Right renal cortex interstitium (tissue), 3 donors: ENCODE measurements around the gene PCDH19. TPM values are rescaled to one million over a fixed set of nuclear protein-coding genes. Genes with fewer than 3 reads are reported as not detected.
"Not testable (repeated sequence)": the region's sequence is repeated elsewhere in the genome, so short reads cannot be mapped to it uniquely, and the experiment has no call there.

Experiments used
- DNase-seq, 3 donors: peaks; one replicate each; pipeline ENCODE4 v3.0.0-alpha.2; 2013; ENCODE audit warnings: low read depth in 3 of 3, low spot score in 2 of 3
- polyA plus RNA-seq, 3 donors: library from polyadenylated mRNA; unstranded; fragments of 120-200 nt; gene quantifications; one replicate each; pipeline ENCODE4 v1.2.1, GENCODE V29; 2013; ENCODE audit not compliant: insufficient read length in 3 of 3

The PCDH19 gene, protein sequence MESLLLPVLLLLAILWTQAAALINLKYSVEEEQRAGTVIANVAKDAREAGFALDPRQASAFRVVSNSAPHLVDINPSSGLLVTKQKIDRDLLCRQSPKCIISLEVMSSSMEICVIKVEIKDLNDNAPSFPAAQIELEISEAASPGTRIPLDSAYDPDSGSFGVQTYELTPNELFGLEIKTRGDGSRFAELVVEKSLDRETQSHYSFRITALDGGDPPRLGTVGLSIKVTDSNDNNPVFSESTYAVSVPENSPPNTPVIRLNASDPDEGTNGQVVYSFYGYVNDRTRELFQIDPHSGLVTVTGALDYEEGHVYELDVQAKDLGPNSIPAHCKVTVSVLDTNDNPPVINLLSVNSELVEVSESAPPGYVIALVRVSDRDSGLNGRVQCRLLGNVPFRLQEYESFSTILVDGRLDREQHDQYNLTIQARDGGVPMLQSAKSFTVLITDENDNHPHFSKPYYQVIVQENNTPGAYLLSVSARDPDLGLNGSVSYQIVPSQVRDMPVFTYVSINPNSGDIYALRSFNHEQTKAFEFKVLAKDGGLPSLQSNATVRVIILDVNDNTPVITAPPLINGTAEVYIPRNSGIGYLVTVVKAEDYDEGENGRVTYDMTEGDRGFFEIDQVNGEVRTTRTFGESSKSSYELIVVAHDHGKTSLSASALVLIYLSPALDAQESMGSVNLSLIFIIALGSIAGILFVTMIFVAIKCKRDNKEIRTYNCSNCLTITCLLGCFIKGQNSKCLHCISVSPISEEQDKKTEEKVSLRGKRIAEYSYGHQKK (N-terminal part only)
- 1 to 10 TPM; 1.9 to 2.6 (median 2.2) TPM for polyA plus RNA-seq

- no peak for DNase-seq
Observed at GRCh38 chrX:100409610-100410590, at the start of gene PCDH19. TSS of gene PCDH19 (minus strand) at chrX:100410273. CDS start at chrX:100408597, 1,676 bp downstream.

DNA sequence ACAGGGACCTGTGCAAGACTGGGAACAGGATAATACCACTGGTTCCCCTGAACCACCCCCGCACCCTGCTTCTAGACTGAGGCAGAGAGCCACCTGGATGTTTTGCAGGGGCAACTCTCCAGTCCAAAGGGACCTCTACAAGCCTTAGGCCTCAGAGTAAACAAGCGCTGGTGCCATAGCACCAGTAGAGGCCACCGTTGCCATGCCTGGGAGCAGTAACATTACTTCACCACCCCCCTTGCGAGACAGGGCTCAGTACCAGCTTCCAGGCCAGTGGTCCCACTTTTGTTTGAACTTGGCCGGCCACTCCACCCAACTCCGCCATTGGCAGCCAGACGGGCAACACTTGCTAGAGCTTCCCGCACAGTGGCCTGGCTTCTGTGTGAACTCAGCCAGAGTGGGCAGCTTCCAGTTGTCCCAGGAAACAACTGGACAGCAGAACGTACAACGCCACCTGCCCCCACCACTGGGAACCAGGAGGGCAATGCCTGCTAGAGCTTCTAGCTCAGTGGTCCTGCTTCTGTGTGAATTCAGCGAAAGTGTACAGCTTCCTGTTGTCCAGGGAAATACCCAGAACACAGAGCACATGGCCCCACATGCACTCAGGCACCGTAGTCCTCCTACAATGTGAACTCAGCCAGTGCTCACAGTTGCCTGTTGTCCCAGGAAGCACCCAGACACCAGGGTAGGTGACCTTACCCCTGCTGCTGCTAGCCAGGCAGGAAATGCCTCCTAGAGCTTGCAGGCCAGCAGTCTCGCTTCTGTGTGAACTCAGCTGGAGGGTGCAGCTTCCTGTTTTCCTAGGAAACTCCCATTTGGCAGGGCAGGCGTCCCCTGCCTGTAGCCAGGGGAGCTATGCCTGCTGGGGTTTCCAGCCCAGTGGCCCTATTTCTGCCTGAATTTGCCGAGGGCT is 39.9 kb upstream of the PCDH19 start:
- no peak for DNase-seq

DNA sequence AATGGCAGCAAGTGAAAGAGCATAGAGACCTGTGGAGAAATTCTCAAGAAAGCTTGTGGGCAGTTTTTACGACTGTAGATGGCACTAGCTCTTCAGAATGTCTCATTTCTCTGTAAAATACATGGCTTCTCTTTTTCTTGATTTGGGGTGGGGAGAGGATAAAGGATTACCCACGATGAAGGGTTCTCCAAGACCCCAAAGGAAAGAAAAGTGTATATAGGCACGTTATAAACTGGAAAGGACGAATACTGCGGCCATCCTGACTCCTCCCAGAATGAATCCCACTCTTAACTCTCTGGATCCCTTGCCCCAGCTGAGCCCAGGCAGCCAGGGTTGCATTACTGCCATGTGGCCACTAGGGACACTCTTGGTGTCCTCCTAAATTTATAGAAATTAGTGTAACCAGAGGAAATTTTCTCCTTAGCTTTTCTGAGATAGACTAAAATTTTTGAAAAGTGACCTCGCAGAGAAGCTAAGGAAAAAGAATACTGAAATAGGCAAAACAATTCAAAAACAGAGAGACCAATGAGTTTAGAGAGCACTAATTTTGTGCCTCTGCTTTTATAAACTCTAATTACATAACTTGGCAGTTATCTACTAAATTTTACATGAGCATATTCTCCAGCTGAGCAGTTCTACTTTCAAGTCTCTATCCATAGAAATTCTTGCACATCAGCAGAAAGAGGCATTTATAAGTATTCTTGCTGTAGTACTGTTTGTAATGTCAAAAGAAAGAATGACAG is 37.8 kb upstream of the PCDH19 start:
- DNase-seq, result peak; percentile 9 to 25 (median 23)

GRCh38 chrX:100445593-100445992 is 35.5 kb upstream of the PCDH19 start:
- DNase-seq, result no peak

DNA sequence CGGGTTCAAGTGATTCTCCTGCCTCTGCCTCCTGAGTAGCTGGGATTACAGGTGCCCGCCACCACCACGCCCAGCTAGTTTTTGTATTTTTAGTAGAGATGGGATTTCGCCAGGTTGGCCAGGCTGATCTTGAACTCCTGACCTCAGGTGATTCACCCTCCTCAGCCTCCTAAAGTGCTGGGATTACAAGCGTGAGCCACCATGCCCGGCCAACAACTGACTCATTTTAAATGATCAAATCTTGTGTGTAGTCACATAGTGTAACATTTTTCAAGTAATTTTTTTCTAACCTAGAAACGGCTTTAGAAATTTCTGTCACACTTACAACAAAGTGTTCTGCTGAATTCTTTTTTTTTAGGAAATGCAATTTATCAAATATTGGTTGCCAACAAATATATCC is 31.2 kb upstream of the PCDH19 start:
- DNase-seq, result not testable (repeated sequence)

DNA sequence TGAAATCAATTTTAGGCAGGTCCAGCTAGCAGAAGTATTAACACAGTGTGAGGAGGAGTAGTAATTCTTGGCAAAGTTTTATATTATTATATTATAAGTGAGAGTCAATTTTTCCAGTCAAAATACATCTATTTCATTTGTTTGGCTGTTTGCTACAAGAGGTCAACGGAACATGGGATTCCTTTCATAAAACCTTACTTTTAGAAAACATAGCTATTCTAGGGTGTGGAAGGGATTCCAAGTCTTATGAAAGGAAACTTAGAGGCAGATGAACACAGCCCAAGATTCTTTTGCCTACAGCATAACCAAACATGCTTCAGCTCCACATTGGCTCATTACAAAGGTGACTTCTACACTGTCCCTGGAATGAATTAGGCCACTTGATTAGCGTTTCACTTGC is 29.9 kb upstream of the PCDH19 start:
- DNase-seq, result no peak

GRCh38 chrX:100435726-100436125 is 25.7 kb upstream of the PCDH19 start:
- no peak for DNase-seq

- DNase-seq, result no peak
Observed at GRCh38 chrX:100424012-100424411, 13.9 kb upstream of the PCDH19 start.

DNA sequence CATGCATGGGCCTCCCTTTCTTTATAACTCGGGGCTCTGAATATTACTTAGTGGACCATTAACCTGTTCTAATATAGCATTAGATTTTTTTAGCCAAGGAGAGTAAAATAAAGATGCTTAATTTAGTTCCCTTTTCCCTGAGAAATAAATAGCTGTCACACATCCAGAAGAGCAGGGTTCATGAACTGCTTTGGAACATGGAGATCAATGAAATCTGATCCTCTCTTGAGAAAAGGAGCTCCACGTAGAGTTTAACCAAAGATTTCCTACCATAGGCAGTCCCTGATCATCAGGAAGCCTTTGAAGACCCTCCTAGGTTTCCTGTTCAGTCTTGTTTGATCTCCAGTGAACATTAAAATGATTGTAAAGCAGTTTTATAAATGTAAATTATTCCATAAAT is 8.5 kb upstream of the PCDH19 start:
- DNase-seq, result no peak

DNA sequence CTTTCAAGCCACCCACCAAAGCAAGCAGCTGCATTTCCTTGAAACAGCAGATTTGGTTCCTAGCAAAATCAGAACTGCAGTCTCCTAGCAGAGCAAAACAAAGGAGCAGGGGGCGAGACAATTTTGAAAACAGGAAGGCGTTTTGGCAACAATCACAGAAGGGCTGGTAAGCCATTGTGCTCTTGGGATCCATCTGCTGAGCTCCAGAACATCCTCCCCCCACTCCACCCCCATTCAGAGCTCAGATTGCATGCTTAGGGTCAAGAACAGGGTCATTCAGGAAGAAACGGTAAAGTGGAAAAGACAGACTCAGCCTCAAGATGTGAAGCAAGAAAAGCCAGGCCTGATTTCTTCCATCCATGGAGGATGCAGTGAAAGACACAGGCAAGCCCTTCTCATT is 7.6 kb upstream of the PCDH19 start:
- DNase-seq, result no peak

DNA sequence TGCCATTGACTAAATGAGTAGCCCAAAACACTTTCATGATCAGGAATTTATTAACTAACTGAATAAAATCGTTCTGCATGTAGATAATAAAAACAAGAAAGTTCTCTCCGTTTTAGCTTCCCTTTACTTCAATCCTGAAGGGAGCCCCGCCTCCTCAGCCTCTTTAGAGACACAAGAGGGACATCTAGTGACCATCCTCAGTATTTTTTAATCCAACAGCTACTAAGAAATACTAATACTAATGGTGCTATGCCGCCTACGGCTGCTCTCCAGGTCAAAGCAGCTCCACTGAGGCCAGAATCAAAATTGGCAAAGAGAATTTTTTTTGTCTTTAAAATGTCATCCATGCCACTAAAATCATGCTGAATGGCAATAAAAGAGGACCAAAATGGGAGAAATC is 3.2 kb upstream of the PCDH19 start:
- no peak for DNase-seq

- DNase-seq, result no peak
Observed at GRCh38 chrX:100411802-100412715, 2.0 kb upstream of the PCDH19 start.

GRCh38 chrX:100410901-100411801 is 1.1 kb upstream of the PCDH19 start:
- DNase-seq, result no peak

DNA sequence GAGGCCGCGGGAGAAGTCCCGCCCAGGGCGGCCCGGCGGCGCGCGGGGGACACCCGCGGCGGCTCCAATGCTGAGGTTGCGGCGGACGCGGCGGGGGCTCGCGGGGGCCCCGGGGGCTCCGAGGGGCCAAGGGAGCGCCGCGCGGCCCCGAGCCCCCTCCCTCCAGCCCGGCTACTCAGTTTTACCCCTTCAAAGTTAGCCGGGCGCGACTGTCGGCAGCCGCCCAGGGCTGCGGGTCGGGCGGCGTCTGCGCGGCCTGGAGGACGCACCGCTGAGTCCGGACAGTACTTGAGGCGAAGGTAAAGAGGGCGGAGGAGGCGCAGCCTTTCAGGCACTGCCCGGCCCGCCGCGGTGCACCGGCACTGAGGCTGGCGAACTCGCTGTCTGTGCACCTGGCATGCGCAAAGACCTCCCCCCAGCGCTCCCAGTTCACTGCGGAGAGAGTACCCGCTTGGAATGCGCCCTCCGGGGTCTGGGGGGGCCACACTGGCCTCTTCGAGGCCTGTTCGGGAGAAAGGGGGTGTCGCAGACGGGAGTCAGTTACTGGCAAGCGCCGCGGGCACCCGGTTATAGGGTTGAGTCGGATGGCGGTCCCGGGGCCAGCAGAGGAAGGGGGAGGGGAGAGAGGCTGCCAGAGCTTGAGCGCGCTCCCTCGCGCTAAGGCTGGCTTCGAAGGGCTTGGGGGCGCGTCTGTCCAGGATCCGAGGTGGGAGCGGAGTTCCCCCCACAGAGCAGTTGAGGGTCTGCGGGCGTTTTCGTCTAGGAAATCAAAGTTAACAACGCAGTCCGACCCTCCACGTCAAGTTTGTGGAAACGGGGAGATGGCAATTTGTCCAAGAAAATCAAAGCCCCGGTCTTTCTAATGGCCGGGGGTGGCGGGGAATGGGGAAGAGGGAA is 1.1 kb downstream of the PCDH19 start:
- DNase-seq, result no peak

GRCh38 chrX:100407784-100408712 is 2.0 kb downstream of the PCDH19 start:
- no peak for DNase-seq
